GM06990 (cell line): ENCODE measurements around the gene CTNNAL1.
"Not testable (repeated sequence)": the region's sequence is repeated elsewhere in the genome, so short reads cannot be mapped to it uniquely, and the experiment has no call there.

Experiments used
- DNase-seq: peaks from one replicate; pipeline ENCODE4 v3.0.0-alpha.2; 2011; ENCODE audit not compliant: insufficient read length; ENCODE audit errors: extremely low read depth
- H3K27me3 ChIP-seq: replicated peaks from 2 replicates; pipeline ENCODE4 v1.6.0; 2011; ENCODE audit warnings: low read length; ENCODE audit not compliant: control insufficient read depth, insufficient read depth
- H3K36me3 ChIP-seq: 2 replicates; pipeline ENCODE4 v1.5.1; 2011; ENCODE audit warnings: low read length; ENCODE audit not compliant: control insufficient read depth, insufficient read depth
- H3K4me3 ChIP-seq: replicated peaks from 2 replicates; pipeline ENCODE4 v1.5.1; 2011; ENCODE audit warnings: low read depth, mild to moderate bottlenecking, control low read depth, low read length
- CTCF ChIP-seq: IDR thresholded peaks from 2 replicates; pipeline ENCODE4 v1.5.1; 2011; ENCODE audit warnings: low read length, control low read depth, mild to moderate bottlenecking, inconsistent platforms; ENCODE audit not compliant: insufficient read depth, poor library complexity, severe bottlenecking

CTNNAL1 gene

GRCh38 chr9:108900176-108900575 lies 113.1 kb downstream of the CTNNAL1 start:
- H3K36me3 ChIP-seq: peaks cover 4% of the 10 kb centered on the region
- no peak for TF ChIP-seq CTCF
- no peak for DNase-seq

GRCh38 chr9:108899023-108899695 lies 114.1 kb downstream of the CTNNAL1 start:
- not testable (repeated sequence) for DNase-seq, H3K27me3 ChIP-seq, H3K4me3 ChIP-seq, H3K36me3 ChIP-seq

More at GRCh38 chr9:108900176-108900575, 113.1 kb downstream of the CTNNAL1 start:
- no peaks in the 10 kb centered on the region for H3K27me3 ChIP-seq
- no peak overlapping the region for H3K4me3 ChIP-seq

- DNase-seq: no peak
- TF ChIP-seq CTCF: no peak
- Histone ChIP-seq H3K36me3 (peaks cover 9% of the 10 kb centered on the region), H3K4me3 (no peak overlapping the region), H3K27me3 (no peaks in the 10 kb centered on the region)
Measured at GRCh38 chr9:108897324-108898096, 115.8 kb downstream of the CTNNAL1 start.

GRCh38 chr9:108894225-108894997 lies 118.9 kb downstream of the CTNNAL1 start:
- H3K4me3 ChIP-seq: no peak overlapping the region
- DNase-seq: no peak
- H3K27me3 ChIP-seq: no peaks in the 10 kb centered on the region
- peaks cover 16% of the 10 kb centered on the region for H3K36me3 ChIP-seq
- TF ChIP-seq CTCF: no peak
